Activated CD8-positive, alpha-beta memory T cell treated with anti-CD3 and anti-CD28 coated beads for 4 hours (primary cell): Measurements from ENCODE around the gene LCMT2.
"Not testable (repeated sequence)": the region's sequence is repeated elsewhere in the genome, so short reads cannot be mapped to it uniquely, and the experiment has no call there.

ENCODE experiments used
- DNase-seq, 2 donors: peaks; one replicate each; pipeline ENCODE4 v3.0.0-alpha.2; 2020; ENCODE audit warnings: low read depth in 2 of 2

LCMT2 gene

GRCh38 chr15:43316016-43316970 is 14.1 kb downstream of the LCMT2 start:
- no peak for DNase-seq

GRCh38 chr15:43314171-43314570 is 16.2 kb downstream of the LCMT2 start:
- DNase-seq, result no peak

- DNase-seq, result no peak
These were observed 18.0 kb downstream of the LCMT2 start for GRCh38 chr15:43312378-43312777.

GRCh38 chr15:43302205-43302817 is 28.1 kb downstream of the LCMT2 start, which contains the start of gene TGM7:
Gene TGM7 (minus strand): TSS chr15:43302255.
- DNase-seq, result no peak

GRCh38 chr15:43299884-43300283 is 30.5 kb downstream of the LCMT2 start:
- no peak for DNase-seq

GRCh38 chr15:43299411-43299810 is 31.0 kb downstream of the LCMT2 start:
- no peak for DNase-seq

- no peak for DNase-seq
These were observed 36.2 kb downstream of the LCMT2 start for GRCh38 chr15:43294091-43294706.

GRCh38 chr15:43293432-43293831 is 36.9 kb downstream of the LCMT2 start:
- DNase-seq, result no peak

GRCh38 chr15:43292375-43293078 is 37.8 kb downstream of the LCMT2 start:
- no peak for DNase-seq

- not testable (repeated sequence) for DNase-seq
These were observed 40.7 kb downstream of the LCMT2 start for GRCh38 chr15:43289656-43290055.

GRCh38 chr15:43287254-43287653 is 43.1 kb downstream of the LCMT2 start:
- no peak for DNase-seq

GRCh38 chr15:43286074-43286473 is 44.3 kb downstream of the LCMT2 start:
- DNase-seq, result no peak

- DNase-seq, result peak; percentile 22 to 24
These were observed 44.8 kb downstream of the LCMT2 start for GRCh38 chr15:43285609-43286037.

GRCh38 chr15:43283526-43283925 is 46.8 kb downstream of the LCMT2 start:
- DNase-seq, result no peak

GRCh38 chr15:43281926-43282602 is 48.3 kb downstream of the LCMT2 start:
- DNase-seq, result no peak

GRCh38 chr15:43280996-43281395 is 49.4 kb downstream of the LCMT2 start:
- no peak for DNase-seq

- no peak for DNase-seq
These were observed 50.9 kb downstream of the LCMT2 start for GRCh38 chr15:43279496-43279895.

GRCh38 chr15:43278869-43279268 is 51.5 kb downstream of the LCMT2 start:
- DNase-seq, result no peak

- no peak for DNase-seq
These were observed 52.5 kb downstream of the LCMT2 start for GRCh38 chr15:43277901-43278300.

GRCh38 chr15:43277231-43277823 is 53.0 kb downstream of the LCMT2 start:
- no peak for DNase-seq
